Activated CD8-positive, alpha-beta memory T cell treated with anti-CD3 and anti-CD28 coated beads, Interleukin-2, amount 50 U/mL, for 1 hour (primary cell): ENCODE results near the gene BAIAP2.

Experiments used
- DNase-seq: peaks from one replicate; pipeline ENCODE4 v3.0.0-alpha.2; 2020; ENCODE audit errors: extremely low read depth

Gene BAIAP2

DNA sequence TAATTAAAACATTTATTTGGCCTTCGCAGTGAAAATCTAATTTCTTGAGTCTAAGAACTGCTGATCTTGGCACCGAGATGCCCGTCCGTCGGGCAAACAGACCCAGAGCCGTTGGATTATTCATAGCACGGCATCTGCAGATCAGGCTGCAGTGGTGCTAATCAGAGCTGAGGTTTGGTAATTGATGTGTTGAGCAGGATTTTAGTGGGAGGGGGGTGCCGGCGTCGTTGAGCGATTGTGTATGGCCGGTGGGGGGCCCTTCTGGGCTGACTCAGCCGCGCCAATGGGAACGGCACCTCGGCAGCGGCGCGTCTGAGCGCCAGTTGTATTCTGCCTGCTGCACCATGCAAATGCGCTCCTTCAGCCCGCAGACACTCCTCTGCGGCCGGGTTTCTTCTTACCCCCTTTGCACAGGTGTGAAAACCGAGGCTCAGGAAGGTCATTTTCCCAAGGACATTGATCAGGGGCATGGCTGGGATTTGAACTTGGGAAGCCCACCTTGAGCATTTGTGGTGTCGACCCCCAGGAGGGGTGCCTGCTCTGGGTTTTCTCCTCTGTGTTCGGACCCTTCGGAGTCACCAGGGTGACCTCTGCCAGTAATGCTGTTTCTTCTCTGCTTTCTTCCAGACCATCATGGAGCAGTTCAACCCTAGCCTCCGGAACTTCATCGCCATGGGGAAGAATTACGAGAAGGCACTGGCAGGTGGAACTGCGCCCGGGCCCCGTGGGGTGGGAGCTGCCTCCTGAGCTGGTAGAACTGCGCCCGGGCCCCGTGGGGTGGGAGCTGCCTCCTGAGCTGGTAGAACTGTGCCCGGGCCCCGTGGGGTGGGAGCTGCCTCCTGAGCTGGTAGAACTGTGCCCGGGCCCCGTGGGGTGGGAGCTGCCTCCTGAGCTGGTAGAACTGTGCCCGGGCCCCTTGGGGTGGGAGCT lies 18.4 kb downstream of the BAIAP2 start:
- DNase-seq: no peak

DNA sequence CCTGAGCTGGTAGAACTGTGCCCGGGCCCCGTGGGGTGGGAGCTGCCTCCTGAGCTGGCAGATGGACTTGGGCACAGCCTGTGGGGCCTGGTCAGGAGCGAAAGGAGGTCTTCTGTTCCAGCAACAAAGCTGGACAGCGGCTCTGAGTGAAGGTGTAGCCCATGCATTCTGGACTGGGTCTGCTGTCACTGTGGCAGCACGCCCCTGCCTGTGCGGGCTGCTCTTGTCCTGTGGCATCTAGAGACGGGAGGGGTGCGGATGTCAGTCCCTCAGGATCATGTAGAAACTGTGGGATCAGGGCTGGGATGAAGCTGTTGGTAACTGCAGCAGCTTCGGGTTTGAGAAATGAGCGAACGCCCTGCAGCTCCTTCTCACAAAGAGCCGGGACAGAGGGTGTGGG lies 19.4 kb downstream of the BAIAP2 start:
- DNase-seq: no peak

DNA sequence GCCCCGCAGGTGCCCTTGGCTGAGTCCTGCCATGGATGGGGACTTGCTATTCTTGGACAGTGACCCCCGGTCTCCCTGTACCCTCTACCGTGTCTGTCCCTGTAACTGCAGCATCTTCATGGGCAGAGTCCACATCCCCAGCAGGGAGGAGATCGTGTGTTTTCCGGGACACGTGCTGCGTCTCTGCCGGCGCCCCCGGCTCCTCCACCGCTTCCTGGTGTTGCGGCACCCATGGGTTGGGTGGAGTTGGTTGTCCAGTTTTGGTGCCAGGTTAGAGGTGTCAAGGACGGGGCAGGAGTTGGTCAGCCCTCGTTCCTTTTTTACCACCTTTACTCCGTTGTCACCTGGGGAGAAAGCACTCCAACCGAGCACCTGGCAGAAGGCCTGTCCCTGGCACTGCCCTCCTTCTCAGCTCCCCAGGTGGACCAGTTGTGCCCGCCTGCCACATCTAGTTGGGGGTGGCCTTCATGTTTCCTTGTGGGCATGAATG lies 20.0 kb downstream of the BAIAP2 start:
- DNase-seq: no peak

DNA sequence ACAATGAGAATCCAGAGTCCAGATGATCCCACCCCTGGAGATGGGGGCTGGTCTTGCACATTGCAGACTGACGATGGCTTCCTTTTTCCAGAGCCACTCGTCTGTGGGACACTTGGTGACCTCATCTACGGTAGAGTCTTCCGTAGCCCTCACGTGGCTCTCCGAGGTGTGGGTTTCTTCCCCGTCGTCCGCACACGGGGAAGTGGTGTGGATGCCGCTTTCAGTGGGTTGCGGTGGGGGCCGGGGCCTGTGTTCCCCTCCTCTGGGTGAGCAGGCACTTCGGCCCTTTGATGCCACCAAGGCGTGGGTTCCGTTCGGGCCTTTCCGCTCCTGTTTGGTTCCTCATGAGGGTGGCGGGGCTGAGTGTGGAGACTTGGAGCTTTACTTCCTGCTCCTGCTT lies 21.4 kb downstream of the BAIAP2 start:
- DNase-seq: no peak

DNA sequence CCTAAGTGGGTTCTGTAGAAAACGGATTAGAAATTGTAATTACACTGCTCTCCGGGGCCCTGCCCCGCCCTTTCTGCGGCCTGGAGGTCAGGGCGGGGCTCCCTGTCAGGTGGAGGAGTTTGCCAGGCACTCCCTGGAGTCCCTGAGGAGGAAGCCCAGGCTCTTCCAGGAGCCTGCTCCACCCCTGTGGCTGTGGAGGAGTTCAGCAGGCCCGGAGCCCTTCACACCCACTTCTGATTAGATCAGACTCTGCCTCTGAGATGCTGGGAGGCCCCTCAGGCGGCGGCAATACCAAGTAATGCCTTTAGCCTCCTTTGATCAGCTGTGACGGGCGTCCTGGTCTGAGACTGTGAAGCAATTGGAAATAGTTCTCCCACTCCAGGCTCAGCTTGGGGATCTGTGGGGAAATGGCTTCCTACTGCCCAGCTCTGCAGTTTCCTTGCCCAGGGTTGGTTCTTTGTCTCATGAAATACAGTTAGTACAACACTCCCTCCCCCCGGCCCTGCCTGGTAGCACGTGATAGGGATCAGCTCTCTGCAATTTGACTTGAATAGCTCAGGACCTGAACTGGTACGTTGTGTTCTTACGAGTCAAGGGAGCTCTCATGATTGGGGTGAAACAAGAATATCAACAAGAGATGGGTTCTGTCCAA lies 22.3 kb downstream of the BAIAP2 start:
- DNase-seq: no peak

DNA sequence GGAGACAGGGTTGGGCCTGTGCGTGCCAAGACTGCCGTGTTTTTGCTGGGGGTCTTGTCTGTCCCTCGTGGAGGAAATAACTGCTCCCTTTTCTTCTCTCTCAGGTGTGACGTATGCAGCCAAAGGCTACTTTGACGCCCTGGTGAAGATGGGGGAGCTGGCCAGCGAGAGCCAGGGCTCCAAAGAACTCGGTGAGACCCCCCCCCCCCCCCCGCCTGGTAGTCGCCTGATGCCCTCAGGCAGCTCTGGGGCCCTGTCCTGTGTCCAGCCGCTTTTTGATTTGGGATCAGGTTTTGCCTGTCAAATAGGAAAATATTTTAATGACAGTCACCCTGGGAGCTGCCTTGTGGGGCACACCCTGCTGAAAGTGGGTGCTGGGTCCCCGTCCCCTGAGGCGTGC lies 22.8 kb downstream of the BAIAP2 start:
- no peak for DNase-seq

DNA sequence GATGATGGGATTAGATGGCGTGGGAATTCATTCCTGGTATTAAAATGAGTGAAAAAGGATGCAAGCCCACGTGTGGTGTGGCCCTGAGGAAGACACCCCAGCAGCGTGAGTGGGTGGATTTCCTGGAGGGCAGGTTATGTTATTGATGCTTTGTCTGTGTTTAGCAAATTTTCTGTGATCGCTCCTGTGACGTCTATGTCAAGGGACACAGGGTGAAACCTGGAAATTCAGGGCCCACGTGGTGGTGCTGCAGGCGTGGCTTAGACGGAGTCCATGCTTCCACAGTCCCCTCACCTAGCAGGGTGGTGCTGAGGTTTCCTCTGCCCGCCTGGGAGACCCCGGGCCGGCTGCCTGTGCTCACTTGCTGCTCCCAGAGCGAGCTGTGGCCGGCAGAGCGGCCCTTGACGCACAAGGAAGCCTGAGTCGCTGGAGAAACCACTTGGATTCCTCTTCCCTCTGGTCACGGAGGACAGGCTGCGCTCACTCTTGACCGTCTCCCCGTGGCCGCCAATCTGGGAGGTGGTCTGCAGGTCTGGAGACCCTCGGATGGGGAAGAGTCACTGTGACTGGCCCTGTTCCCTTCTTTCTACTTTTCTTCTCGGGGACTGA lies 23.4 kb downstream of the BAIAP2 start:
- no peak for DNase-seq

DNA sequence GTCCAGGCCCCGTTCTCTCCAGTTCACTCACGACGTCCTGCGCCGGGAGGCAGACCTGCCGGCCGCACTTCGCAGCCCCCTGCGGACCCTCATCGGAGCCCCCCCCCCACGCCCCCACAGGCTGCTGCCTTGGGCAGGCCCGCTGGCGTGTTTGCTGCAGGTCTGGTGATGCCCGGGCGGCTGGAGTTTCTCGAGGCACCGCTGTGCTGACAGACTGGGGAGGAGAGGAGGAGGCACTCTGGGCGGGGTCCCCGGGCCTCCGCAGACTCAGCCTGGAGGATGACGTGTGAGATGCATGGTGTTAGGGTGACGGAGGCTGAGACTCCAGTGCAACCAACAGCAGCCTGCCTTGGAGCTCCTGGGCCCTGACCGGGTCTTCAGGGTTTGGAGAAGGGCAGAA lies 24.1 kb downstream of the BAIAP2 start:
- no peak for DNase-seq

DNA sequence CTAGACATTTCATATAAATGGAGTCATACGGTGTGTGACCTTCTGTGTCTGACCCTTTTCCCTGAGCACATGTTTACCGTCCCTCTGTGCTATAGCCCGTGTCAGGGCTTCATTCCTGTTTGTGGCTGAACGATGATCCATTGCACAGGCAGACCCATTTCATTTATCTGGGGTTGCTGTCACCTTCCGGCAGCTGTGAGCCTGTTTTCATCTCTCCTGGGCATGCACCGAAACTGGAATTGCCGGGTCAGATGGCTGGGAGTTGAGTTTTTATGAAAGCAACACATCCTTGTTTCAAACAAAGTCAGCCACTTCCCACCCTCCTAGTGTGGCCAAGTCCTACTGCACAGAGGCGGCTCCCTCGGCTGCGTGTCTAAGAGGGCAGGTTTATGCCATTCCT lies 25.5 kb downstream of the BAIAP2 start:
- DNase-seq: no peak

DNA sequence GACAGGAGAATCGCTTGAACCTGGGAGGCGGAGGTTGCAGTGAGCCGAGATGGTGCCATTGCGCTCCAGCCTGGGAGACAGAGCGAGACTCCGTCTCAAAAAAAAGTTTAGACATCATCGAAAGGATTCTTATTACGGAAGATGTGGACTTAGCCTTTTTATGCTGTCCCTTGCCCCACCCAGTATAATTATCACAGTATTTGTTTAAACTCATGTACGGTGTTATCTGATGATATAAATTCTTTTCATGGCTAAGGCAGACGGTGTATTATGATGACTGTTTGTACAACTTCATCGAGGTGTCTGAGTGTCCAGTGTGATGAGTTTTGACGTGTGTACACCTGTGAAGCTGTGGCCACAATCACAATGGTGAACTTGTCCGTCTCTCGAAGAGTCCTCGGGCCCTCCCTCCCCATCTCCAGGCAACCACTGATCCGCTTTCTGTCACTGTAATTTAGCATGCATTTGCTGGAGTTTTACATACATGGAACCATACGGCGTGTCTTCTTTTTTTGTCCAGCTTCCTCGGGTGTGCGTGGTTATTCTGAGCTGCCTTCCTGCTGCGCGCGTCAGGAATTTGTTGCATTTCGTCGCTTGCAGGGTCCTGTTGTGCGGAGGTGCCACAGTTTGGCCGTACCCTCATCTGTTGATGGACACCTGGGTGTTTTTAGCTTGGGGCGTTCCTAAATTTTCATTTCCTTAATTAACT lies 26.2 kb downstream of the BAIAP2 start:
- no peak for DNase-seq

DNA sequence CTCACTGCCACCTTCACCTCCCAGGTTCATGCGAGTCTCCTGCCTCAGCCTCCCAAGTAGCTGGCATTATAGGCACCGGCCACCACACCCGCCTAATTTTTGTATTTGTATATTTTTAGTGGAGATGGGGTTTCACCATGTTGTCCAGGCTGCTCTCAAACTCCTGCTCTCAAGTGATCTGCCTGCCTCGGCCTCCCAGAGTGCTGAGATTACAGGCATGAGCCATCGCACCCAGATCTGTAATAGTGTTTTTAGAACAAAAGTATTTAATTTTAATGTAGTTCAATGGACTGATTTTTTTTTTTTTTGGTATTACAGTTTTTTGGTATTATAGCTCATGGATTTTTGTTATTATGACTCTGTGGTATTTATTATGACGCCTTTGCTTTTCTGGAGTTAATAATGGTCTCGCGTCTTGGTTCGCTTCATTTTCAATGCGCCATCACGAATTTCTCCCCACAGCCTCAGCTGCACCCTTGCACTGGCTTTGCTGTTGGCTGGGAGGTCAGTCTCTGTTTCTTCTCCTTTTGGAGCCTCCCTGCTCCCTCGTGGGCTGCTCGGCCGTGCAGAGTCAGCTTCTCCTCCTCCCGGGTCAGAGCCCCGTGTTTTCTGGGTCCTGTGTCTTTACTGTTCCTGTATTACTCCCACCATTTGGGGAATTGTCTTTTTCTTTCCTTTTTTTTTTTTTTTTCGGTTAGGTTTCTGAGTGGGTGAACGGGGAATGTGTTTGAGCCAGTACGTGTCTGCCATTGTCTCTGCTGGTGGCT lies 27.2 kb downstream of the BAIAP2 start:
- no peak for DNase-seq

DNA sequence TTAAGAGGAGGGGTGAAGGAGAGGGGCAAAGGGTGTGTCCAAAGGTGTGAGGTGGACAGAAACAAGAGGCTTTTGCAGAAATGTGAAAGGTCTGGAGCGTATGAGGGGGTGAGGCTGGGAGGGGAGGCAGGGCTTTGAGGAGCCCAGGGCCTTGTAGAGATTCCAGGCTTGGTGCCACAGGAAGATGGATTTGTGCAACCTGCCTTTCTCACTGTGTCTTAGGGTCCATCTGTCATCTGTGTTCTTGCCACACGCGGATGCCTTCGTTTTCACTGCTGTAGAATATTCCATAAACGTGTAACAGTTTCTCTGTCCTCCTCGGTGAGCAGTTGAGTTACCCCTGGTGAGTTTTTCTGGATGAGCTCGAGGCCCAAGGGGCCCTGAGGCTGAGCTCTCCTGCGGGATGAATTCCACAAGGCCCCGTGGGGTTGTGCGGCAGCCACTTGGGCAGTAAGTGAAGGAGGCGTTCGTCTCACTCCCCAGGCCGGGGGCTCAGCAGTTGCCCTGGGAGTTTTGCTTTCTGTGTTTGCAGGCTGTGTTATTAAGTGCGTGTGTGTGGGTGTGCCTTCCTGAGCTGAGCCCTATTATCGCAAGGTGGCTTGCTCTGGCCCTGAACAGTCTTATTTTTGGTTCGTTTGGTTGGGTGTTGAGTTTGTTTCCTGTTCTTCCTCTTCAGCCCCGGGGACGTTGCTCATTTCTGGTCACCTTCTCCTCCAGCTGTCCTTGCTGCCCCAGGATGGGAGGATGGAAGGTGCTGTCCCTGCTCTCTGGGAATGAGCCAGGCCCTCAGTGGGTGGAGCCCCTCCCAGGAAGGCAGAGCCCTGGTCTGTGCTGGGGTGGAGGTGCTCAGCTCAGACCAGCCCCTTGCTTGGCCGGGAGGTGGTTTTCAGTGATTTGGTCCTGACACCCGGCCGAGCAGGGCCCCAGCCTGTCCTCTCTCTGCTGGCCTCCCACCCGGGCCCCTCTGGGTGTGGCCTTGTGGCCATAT lies 28.4 kb downstream of the BAIAP2 start:
- no peak for DNase-seq

DNA sequence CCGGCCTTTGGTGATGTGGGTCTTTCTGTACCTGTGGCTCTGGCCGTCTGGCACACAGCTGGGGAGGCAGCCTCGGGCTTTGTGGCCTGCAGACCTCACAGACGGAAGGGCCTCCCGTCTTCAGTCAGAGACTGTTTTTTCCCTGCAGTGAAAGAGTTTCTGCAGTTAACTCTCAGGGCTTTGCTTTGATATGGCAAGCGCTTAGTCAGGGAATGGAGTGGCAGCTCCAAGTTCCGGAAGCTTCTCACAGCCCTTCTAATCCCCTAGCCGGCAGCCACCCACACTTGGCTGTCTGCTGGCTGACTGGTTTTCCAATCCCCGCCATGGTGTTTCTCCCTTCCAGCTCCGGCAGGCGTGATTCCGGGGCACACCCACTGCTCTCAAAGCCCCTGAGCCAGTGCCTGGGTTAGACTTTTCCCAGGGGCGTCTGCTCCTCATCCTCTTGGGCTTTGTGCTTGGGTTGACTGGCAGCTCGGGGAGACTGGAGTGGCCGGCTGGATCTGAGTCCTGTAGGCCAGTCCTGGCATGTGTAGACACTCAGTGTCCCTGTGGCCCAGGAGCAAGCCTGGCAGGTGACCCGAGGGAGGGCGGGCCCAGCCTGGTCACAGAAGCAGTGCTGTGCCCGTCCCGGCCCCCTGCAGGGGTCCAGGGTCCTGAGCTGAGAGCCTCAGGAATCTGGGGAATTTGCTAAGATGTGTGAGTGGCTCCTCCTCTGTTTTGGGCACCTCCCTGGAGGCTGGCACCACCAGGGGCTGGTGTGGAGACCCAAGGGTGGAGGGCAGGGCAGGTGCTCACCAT lies 29.9 kb downstream of the BAIAP2 start:
- no peak for DNase-seq

DNA sequence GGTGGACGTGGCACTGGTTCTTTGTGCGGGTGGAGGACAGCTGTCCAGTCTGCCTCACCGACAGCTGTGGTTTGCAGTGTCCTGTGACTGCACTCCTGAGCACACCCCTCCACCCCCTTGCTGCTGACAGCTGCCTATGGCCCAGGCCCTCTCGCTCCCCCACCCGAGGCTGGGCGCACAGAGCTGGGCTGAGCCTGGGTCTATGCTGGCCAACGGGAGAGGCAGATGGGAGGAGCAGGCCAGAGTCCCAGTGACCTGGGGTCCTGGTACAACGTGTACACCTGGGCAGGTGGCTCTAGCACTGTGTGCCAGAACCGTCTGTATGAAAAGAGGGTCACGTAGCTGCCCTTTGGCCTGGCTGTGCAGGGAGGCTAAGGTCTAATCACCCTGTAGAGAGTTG lies 30.5 kb downstream of the BAIAP2 start:
- no peak for DNase-seq

DNA sequence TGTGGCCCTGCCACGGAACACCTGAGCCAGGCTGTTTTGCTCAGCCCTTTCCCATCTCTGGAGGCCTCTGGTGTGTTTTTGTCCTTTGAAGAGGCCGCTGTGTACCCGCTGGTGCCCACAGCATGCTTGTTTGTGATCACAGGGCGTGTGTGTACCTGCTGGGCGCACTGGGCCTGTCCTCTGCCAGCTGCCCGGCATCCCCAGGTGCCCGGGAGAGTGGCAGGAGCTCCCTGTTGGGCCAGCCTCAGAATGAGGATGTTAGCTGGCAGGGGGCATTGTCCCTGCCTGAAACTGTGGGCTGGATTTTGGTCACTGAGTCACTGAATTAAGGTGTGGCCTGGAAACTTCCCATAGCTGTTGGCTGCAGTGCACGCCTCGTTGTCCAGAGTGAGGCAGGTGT lies 31.1 kb downstream of the BAIAP2 start:
- DNase-seq: no peak

DNA sequence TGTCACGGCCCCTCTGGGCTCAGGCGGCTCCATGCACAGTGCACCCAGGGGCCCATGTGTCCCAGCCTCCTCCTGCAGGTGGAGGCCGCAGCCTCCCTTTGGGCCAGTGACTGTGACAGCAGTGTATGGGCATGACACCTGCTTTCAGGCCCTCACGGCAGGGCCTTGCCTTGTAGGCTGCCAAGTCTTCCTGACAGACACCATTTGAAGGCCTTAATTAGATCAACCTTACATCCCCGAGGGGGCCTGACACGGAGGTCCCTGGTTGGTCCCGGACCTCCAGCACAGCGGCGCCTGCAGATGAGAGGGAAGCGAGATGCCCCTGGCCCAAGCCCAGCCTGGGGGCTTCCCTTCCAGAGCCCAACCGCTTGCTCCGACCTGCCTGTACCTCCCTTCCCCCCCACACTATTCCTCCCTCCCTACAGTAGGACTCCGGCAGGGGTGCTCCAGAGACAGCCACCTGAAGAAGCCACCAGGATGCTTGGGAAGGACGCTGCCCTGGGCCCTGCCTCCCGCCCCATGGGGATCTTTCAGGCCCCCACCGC lies 31.9 kb downstream of the BAIAP2 start:
- no peak for DNase-seq

DNA sequence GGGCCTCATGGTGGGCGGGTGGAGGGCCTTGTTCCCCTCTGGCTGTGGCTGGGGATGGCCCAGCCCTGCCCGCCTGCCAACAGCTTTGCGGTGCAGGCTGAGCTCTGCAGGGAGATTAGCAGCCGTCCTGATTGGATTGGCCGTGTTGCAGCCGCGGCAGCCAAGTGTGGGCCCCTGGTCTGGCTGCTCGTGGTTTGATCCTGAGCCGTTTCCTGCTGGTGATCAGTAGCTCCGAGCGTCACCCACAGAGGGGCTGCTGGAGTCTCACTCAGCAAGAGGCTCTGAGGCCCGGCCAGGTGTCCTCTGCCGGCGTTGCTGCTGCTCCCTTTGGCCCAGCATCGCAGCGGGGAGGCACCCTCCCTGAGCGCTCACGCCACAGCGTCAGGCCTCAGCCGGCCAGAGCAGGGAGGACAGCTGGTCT lies 32.5 kb downstream of the BAIAP2 start:
- no peak for DNase-seq

DNA sequence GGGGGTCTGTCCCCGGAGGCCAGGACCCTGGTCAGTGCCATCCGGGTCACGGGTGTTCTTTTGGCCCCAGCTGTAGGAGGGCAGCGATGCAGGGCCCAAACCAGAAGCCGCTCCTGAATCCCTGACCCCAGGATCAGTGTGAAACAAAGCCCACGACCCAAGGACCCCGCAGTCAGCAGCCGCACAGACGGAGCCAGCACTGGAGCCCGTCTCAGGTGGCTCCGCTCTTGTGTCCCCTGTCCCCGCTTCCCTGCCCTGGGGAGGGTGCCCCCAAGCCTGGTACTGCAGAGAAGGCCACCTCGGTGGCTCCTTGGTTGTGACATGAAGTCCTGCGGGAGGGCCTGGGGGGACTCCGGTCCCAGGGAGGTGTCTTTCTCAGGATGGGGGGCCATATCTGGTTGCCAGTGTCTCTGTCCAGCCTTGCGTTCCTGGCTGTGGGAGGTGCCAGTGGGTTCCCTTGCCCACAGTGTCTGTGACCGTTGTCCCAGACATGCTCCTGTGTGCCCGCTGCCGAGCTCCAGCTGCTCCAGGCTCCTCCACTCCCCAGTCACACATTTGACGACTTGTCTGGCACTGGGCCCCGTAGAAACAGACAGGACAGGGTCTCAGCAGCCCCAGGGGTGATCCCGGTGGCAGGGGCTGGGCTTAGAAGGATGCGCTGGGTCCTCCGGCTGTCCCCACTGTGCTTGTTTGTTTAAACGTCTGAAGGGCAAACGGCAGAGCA lies 33.6 kb downstream of the BAIAP2 start:
- DNase-seq: no peak
